Measurements from ENCODE around the gene NSUN3. TPM values are rescaled to one million over a fixed set of nuclear protein-coding genes. Genes with fewer than 3 reads are reported as not detected.

The NSUN3 gene
- total and polyA plus RNA-seq, 2 of the 8 experiments (the other 6 are each of a cell fraction or from before 2014, with no cell fraction given), result 2.1 to 5.1 TPM

- POLR2A ChIA-PET (ENCODE audit: partially characterized antibody), result no interaction called here
- H3K4ac ChIP-seq (replicated peaks; ENCODE audit: insufficient read length, low read depth, low read length), result no peak overlapping the region
- H3K79me1 ChIP-seq (ENCODE audit: low read depth, low read length), result no peaks in the 10 kb centered on the region
- H2BK12ac ChIP-seq (ENCODE audit: low read depth, low read length), result no peak overlapping the region
- H2BK15ac ChIP-seq (ENCODE audit: low read length), result no peak overlapping the region
- H3K4me2 ChIP-seq (ENCODE audit: insufficient read depth in 1 of 2, low read depth in 2 of 2, low read length in 2 of 2), result no peak overlapping the region
- H2AFZ ChIP-seq (ENCODE audit: low read length), result no peak overlapping the region
- H4K5ac ChIP-seq (ENCODE audit: insufficient read length, low read depth, low read length), result no peak overlapping the region
- H3K9me3 ChIP-seq (ENCODE audit: insufficient read depth in 2 of 2, low read depth in 1 of 2, low read length in 1 of 2), result no peaks in the 10 kb centered on the region
- H3K23ac ChIP-seq (ENCODE audit: insufficient read length), result no peak overlapping the region
- no peak overlapping the region for H3K18ac ChIP-seq (ENCODE audit: extremely low read depth, low read length)
- no peaks in the 10 kb centered on the region; a peak in 1 of 7 replicates for H3K4me1 ChIP-seq (replicated peaks in 1 of 4; ENCODE audit: control insufficient read depth in 3 of 4, insufficient read depth in 4 of 4, low read length in 3 of 4)
- FAIRE-seq, result no peak
- no peak for DNase-seq (ENCODE audit: low read depth in 1 of 2, low spot score in 2 of 2)
- no peak overlapping the region for H3K9ac ChIP-seq (replicated peaks in 1 of 4; ENCODE audit: extremely low read depth in 1 of 4, low read depth in 3 of 4, low read length in 3 of 4)
- no peaks in the 10 kb centered on the region for H3K79me2 ChIP-seq (ENCODE audit: control insufficient read depth in 1 of 2, insufficient read depth in 2 of 2, low read length in 2 of 2)
- H2BK20ac ChIP-seq (ENCODE audit: low read length), result no peak overlapping the region
- no peak overlapping the region for H3K4me3 ChIP-seq (ENCODE audit: extremely low read depth in 1 of 4, insufficient read depth in 2 of 4, low read depth in 3 of 4, low read length in 4 of 4)
- H3K36me3 ChIP-seq (ENCODE audit: control insufficient read depth in 2 of 4, insufficient read depth in 4 of 4, low read length in 3 of 4), result no peaks in the 10 kb centered on the region
- no peaks in the 10 kb centered on the region for H3K27me3 ChIP-seq (replicated peaks in 1 of 4; ENCODE audit: control insufficient read depth in 3 of 4, extremely low read depth in 1 of 4, insufficient read depth in 3 of 4, low read length in 3 of 4)
- H4K8ac ChIP-seq (ENCODE audit: extremely low read depth, insufficient read depth, low read length), result no peak overlapping the region
- H3K27ac ChIP-seq (ENCODE audit: low read depth, low read length), result no peak overlapping the region
- no peak overlapping the region for H4K91ac ChIP-seq (replicated peaks; ENCODE audit: insufficient read length, low read length)
- CTCF ChIA-PET (ENCODE audit: partially characterized antibody), result no interaction called here
- H3K14ac ChIP-seq (ENCODE audit: insufficient read length), result no peak overlapping the region
- no peaks in the 10 kb centered on the region for H3K23me2 ChIP-seq (ENCODE audit: low read depth, low read length)
- WGBS, 2 experiments (ENCODE audit: extremely low coverage in 1 of 2, insufficient coverage in 1 of 2, insufficient read length in 1 of 2, insufficient replicate concordance in 2 of 2, low coverage in 1 of 2, low lambda C conversion rate in 2 of 2, missing lambda C conversion rate in 1 of 2), result 93% methylated on average over 4 of the region's 4 CpGs; no CpG with 5 or more reads in 1 of the 2 experiments
- H2BK120ac ChIP-seq (replicated peaks; ENCODE audit: low read depth, low read length), result no peak overlapping the region
- H2AK5ac ChIP-seq (ENCODE audit: low read depth, low read length), result no peak overlapping the region
- peaks cover 0 to 1% of the 10 kb centered on the region in 2 experiments for H4K20me1 ChIP-seq (replicated peaks in 1 of 2; ENCODE audit: control insufficient read depth in 1 of 2, insufficient read depth in 2 of 2, low read length in 2 of 2)
- no peak overlapping the region for H3K56ac ChIP-seq (replicated peaks; ENCODE audit: insufficient read length, low read depth, low read length)
- no peak overlapping the region for H2BK5ac ChIP-seq (ENCODE audit: low read depth, low read length)
- TF ChIP-seq HDAC2 (IDR thresholded peaks at IDR 0.05; ENCODE audit: borderline replicate concordance in 1 of 2, low read depth in 2 of 2, low read length in 2 of 2) (no peak), BRCA1 (IDR thresholded peaks at IDR 0.05; ENCODE audit: low read depth, low read length) (no peak), JUND (IDR thresholded peaks at IDR 0.05; ENCODE audit: low read length) (no peak), SIX5 (IDR thresholded peaks at IDR 0.05; ENCODE audit: low read depth, low read length) (no peak), FOSL1 (IDR thresholded peaks at IDR 0.05; ENCODE audit: insufficient read depth, low read depth, low read length) (no peak), SP2 (IDR thresholded peaks at IDR 0.05; ENCODE audit: low read length) (no peak), EP300 (IDR thresholded peaks at IDR 0.05; ENCODE audit: borderline replicate concordance in 1 of 2, low read depth in 2 of 2, low read length in 2 of 2) (no peak), USF2 (IDR thresholded peaks at IDR 0.05; ENCODE audit: low read length) (no peak), MAX (IDR thresholded peaks at IDR 0.05) (no peak), RXRA (IDR thresholded peaks at IDR 0.05; ENCODE audit: insufficient read depth, low read depth, low read length) (no peak), CREB1 (IDR thresholded peaks at IDR 0.05) (no peak), KDM1A (IDR thresholded peaks at IDR 0.05; ENCODE audit: borderline replicate concordance, low read length) (no peak), CEBPB (IDR thresholded peaks at IDR 0.05; ENCODE audit: low read depth, low read length) (no peak), SIN3A (conservative IDR thresholded peaks at IDR 0.05 in 1 of 2, IDR thresholded peaks at IDR 0.05 in 1 of 2; ENCODE audit: low read depth in 1 of 2, low read length in 2 of 2) (no peak)
Measured at GRCh38 chr3:94083261-94083660, 20.4 kb downstream of the NSUN3 start.
